OCI-LY1 (cell line): ENCODE data around the gene WWC2.

ENCODE experiments used
- CTCF ChIP-seq: fragments of 200-600 bp; sonication (generic), shearing (Covaris generic); IDR thresholded peaks from 2 replicates; pipeline ENCODE4 v1.5.1; 2017; ENCODE audit warnings: mild to moderate bottlenecking, antibody characterized with exemption, low read length, moderate library complexity, mixed read lengths
- EZH2 ChIP-seq: fragments of 200-600 bp; sonication (generic), shearing (Covaris generic); IDR thresholded peaks from 2 replicates; pipeline ENCODE4 v1.8.0; 2017; ENCODE audit warnings: borderline replicate concordance, mixed run types, mild to moderate bottlenecking, antibody characterized with exemption, low read length, moderate library complexity, mixed read lengths

- TF ChIP-seq EZH2 (no peak), CTCF (no peak)
These were observed 20.4 kb upstream of the WWC2 start for GRCh38 chr4:183078634-183079033.
